ENCODE measurements around the gene CDH13. TPM values are rescaled to one million over a fixed set of nuclear protein-coding genes. Genes with fewer than 3 reads are reported as not detected.

The CDH13 gene
- total and polyA plus RNA-seq, 2 experiments from 2014 or later: 1.6 to 4.4 TPM

DNA sequence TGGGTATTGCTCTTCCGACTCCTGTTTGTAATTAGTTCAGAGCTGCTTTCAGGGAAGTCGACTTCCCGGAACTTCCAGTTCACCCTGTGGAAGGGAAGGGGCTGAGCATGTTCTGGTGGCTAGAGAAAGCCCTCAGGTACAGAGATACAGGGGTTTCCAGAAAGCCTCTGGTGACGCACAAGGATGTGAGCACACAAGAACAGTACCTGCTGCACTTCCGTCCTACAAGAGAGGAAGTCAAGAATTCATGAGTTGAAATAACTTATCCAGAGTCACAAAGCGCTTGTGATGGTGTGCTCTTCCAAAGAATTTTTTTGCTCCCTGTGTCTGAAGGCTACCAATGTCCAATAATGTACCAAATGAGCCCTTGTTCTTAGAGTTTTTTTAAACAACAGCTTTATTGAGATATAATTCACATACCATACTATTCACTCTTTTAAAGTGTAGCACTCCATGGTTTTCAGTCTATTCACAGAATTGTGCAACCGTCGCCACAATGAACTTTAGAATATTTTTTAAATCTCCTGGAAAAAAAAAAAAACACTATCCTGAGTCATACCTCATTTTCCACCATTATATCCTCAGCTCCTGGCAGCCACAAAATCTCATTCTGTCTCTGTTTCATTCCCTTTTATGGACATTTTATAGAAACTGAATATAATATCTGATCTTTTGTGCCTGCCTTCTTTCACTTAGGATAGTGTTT is 327.6 kb downstream of the CDH13 start (continued):
- TF ChIP-seq, protein P1, sequence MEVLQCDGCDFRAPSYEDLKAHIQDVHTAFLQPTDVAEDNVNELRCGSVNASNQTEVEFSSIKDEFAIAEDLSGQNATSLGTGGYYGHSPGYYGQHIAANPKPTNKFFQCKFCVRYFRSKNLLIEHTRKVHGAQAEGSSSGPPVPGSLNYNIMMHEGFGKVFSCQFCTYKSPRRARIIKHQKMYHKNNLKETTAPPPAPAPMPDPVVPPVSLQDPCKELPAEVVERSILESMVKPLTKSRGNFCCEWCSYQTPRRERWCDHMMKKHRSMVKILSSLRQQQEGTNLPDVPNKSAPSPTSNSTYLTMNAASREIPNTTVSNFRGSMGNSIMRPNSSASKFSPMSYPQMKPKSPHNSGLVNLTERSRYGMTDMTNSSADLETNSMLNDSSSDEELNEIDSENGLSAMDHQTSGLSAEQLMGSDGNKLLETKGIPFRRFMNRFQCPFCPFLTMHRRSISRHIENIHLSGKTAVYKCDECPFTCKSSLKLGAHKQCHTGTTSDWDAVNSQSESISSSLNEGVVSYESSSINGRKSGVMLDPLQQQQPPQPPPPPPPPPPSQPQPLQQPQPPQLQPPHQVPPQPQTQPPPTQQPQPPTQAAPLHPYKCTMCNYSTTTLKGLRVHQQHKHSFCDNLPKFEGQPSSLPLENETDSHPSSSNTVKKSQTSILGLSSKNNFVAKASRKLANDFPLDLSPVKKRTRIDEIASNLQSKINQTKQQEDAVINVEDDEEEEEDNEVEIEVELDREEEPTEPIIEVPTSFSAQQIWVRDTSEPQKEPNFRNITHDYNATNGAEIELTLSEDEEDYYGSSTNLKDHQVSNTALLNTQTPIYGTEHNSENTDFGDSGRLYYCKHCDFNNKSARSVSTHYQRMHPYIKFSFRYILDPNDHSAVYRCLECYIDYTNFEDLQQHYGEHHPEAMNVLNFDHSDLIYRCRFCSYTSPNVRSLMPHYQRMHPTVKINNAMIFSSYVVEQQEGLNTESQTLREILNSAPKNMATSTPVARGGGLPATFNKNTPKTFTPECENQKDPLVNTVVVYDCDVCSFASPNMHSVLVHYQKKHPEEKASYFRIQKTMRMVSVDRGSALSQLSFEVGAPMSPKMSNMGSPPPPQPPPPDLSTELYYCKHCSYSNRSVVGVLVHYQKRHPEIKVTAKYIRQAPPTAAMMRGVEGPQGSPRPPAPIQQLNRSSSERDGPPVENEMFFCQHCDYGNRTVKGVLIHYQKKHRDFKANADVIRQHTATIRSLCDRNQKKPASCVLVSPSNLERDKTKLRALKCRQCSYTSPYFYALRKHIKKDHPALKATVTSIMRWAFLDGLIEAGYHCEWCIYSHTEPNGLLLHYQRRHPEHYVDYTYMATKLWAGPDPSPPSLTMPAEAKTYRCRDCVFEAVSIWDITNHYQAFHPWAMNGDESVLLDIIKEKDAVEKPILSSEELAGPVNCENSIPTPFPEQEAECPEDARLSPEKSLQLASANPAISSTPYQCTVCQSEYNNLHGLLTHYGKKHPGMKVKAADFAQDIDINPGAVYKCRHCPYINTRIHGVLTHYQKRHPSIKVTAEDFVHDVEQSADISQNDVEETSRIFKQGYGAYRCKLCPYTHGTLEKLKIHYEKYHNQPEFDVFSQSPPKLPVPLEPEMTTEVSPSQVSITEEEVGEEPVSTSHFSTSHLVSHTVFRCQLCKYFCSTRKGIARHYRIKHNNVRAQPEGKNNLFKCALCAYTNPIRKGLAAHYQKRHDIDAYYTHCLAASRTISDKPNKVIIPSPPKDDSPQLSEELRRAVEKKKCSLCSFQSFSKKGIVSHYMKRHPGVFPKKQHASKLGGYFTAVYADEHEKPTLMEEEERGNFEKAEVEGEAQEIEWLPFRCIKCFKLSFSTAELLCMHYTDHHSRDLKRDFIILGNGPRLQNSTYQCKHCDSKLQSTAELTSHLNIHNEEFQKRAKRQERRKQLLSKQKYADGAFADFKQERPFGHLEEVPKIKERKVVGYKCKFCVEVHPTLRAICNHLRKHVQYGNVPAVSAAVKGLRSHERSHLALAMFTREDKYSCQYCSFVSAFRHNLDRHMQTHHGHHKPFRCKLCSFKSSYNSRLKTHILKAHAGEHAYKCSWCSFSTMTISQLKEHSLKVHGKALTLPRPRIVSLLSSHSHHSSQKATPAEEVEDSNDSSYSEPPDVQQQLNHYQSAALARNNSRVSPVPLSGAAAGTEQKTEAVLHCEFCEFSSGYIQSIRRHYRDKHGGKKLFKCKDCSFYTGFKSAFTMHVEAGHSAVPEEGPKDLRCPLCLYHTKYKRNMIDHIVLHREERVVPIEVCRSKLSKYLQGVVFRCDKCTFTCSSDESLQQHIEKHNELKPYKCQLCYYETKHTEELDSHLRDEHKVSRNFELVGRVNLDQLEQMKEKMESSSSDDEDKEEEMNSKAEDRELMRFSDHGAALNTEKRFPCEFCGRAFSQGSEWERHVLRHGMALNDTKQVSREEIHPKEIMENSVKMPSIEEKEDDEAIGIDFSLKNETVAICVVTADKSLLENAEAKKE (CRISPR knock-in tag; IDR thresholded peaks at IDR 0.05): no peak
- TF ChIP-seq, protein P2, sequence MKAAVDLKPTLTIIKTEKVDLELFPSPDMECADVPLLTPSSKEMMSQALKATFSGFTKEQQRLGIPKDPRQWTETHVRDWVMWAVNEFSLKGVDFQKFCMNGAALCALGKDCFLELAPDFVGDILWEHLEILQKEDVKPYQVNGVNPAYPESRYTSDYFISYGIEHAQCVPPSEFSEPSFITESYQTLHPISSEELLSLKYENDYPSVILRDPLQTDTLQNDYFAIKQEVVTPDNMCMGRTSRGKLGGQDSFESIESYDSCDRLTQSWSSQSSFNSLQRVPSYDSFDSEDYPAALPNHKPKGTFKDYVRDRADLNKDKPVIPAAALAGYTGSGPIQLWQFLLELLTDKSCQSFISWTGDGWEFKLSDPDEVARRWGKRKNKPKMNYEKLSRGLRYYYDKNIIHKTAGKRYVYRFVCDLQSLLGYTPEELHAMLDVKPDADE (IDR thresholded peaks at IDR 0.05): no peak
- TF ChIP-seq JUNB (IDR thresholded peaks at IDR 0.05; ENCODE audit: unreplicated experiment): no peak

DNA sequence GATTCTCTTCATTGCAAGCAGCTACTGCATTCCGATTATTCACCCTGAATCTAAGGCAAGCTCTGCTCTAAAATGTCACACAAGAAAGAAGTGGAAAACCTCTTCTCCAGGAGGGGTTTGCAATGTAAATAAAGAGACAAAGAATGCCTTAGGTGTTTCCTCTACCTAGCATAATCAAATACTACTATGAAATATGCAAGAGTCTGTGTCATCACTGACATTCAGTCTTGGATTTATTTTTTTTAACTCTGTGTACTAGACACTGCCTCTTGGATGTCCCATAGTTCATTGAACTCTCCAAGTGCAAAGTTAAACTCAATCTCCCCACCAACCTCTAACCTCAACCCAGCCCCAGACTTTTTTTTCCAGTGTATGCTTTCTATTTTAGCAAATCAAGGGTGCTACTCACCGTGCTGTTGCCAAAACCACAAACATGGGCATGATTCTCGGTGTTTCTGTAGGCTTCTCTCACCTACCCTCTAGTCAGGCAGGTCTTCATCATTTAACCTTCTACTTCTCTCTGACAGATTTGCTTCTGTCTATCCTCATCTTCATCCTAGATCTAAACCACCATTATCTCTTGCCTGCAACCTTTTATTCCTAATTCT is 329.1 kb downstream of the CDH13 start:
- Histone ChIP-seq H3K79me2 (replicated peaks; ENCODE audit: insufficient read depth) (no peaks in the 10 kb centered on the region), H3K27ac (ENCODE audit: low read depth) (no peak overlapping the region), H3K4me3 (no peak overlapping the region), H3K36me3 (ENCODE audit: insufficient read depth) (no peaks in the 10 kb centered on the region), H3K4me2 (no peak overlapping the region), H3K4me1 (ENCODE audit: insufficient read depth) (no peaks in the 10 kb centered on the region), H3K27me3 (ENCODE audit: insufficient read depth) (no peaks in the 10 kb centered on the region), H2AFZ (no peak overlapping the region), H4K20me1 (replicated peaks; ENCODE audit: insufficient read depth) (no peaks in the 10 kb centered on the region), H3K9me2 (ENCODE audit: insufficient read depth) (0 out of 2 replicates have a peak, but pooled peaks cover 7% of the 10 kb centered on the region), H3F3A (replicated peaks; ENCODE audit: low read depth) (no peaks in the 10 kb centered on the region)
- H3K27me3 Mint-ChIP-seq (ENCODE audit: insufficient read depth, low read depth, poor library complexity): peaks cover 4% of the 10 kb centered on the region
- H3K4me1 Mint-ChIP-seq: 0 out of 3 replicates have a peak, but pooled peaks cover 2% of the 10 kb centered on the region
- no peak for DNase-seq (ENCODE audit: low spot score)
- ATAC-seq: no peak
- H3K4me3 Mint-ChIP-seq: no peak overlapping the region
- no peaks in the 10 kb centered on the region for H3K36me3 Mint-ChIP-seq (ENCODE audit: low read depth)
- no peaks in the 10 kb centered on the region for H3K9me3 Mint-ChIP-seq
- no peak overlapping the region for H3K27ac Mint-ChIP-seq
- no peak for TF ChIP-seq EZH2phosphoT487 (IDR thresholded peaks at IDR 0.05; ENCODE audit: unreplicated experiment)
- TF ChIP-seq, protein P3, sequence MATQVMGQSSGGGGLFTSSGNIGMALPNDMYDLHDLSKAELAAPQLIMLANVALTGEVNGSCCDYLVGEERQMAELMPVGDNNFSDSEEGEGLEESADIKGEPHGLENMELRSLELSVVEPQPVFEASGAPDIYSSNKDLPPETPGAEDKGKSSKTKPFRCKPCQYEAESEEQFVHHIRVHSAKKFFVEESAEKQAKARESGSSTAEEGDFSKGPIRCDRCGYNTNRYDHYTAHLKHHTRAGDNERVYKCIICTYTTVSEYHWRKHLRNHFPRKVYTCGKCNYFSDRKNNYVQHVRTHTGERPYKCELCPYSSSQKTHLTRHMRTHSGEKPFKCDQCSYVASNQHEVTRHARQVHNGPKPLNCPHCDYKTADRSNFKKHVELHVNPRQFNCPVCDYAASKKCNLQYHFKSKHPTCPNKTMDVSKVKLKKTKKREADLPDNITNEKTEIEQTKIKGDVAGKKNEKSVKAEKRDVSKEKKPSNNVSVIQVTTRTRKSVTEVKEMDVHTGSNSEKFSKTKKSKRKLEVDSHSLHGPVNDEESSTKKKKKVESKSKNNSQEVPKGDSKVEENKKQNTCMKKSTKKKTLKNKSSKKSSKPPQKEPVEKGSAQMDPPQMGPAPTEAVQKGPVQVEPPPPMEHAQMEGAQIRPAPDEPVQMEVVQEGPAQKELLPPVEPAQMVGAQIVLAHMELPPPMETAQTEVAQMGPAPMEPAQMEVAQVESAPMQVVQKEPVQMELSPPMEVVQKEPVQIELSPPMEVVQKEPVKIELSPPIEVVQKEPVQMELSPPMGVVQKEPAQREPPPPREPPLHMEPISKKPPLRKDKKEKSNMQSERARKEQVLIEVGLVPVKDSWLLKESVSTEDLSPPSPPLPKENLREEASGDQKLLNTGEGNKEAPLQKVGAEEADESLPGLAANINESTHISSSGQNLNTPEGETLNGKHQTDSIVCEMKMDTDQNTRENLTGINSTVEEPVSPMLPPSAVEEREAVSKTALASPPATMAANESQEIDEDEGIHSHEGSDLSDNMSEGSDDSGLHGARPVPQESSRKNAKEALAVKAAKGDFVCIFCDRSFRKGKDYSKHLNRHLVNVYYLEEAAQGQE (IDR thresholded peaks at IDR 0.05; ENCODE audit: unreplicated experiment): no peak
- TF ChIP-seq EZH2 (IDR thresholded peaks at IDR 0.05; ENCODE audit: low read depth, unreplicated experiment): no peak
- TF ChIP-seq NANOG (IDR thresholded peaks at IDR 0.05; ENCODE audit: borderline replicate concordance): no peak
- TF ChIP-seq, protein P4, sequence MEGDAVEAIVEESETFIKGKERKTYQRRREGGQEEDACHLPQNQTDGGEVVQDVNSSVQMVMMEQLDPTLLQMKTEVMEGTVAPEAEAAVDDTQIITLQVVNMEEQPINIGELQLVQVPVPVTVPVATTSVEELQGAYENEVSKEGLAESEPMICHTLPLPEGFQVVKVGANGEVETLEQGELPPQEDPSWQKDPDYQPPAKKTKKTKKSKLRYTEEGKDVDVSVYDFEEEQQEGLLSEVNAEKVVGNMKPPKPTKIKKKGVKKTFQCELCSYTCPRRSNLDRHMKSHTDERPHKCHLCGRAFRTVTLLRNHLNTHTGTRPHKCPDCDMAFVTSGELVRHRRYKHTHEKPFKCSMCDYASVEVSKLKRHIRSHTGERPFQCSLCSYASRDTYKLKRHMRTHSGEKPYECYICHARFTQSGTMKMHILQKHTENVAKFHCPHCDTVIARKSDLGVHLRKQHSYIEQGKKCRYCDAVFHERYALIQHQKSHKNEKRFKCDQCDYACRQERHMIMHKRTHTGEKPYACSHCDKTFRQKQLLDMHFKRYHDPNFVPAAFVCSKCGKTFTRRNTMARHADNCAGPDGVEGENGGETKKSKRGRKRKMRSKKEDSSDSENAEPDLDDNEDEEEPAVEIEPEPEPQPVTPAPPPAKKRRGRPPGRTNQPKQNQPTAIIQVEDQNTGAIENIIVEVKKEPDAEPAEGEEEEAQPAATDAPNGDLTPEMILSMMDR (conservative IDR thresholded peaks at IDR 0.05; ENCODE audit: low read depth in 2 of 2): no peak
- TF ChIP-seq STAT1 (IDR thresholded peaks at IDR 0.05; ENCODE audit: unreplicated experiment): no peak
- no peak for TF ChIP-seq ZNF331 (CRISPR knock-in tag; IDR thresholded peaks at IDR 0.05; ENCODE audit: low read depth)
- no peak for TF ChIP-seq JUNB (IDR thresholded peaks at IDR 0.05; ENCODE audit: unreplicated experiment)
- no peak for TF ChIP-seq CREB1 (CRISPR knock-in tag; IDR thresholded peaks at IDR 0.05; ENCODE audit: low read depth)

Measured in GM23338 (cell line).